NCI-H2081 (cell line): ENCODE results near the gene CNPY1.
"Not testable (repeated sequence)": the region's sequence is repeated elsewhere in the genome, so short reads cannot be mapped to it uniquely, and the experiment has no call there.

Source experiments
- DNase-seq, 2 experiments: peaks; one replicate each; lab custom pipeline; 2025; lab: John Stamatoyannopoulos, UW

The CNPY1 gene

DNA sequence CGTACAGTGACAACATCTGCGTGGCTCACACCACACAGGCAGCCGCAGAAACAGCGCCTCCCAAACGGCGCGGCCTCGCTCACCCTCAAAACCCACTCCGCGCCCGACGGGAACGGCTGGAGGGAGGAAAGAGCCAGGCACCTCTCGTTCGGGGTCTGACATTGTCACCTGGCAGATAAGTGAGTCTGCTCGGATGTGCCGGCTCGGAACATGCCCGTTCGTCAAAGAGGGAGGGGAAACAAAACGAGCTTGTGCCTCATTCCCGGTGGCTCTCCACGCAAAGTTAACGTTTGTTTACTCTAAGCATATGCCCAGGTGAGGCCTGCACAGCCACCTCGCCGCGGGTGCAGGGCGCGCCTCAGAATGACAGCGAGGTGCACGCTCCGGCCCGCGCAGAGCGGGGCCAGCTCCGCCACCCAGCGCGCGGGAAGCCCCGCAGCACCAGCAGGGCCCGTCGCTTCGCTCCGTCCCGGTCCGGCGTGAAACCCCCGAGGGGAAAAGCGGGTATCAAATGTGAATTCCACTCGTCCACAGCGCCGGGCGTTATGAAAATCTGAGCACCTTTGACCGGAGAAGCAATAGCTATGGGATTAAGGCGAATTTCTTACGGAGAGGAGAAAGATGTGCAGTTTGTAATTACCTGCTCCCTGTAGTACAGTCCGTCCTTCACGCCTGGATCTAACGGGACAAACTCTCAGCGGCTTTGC, 13.1 kb downstream of the CNPY1 start:
- DNase-seq: no peak

DNA sequence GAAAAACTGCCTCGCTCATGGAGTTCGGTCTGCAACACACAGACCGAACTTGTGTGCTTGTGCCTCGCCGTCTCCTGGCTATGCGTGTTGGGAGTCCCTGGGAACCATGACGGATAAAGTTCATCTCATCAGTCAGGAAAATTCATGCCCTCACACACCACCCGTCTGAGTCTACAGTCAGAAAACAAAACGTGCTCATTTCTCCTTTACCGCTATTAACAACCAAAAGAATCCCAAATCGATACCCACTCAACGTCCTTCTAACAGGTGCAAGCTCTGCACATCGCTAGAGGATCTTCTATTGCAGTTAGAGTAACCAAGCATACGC, 13.6 kb downstream of the CNPY1 start:
- no peak for DNase-seq

DNA sequence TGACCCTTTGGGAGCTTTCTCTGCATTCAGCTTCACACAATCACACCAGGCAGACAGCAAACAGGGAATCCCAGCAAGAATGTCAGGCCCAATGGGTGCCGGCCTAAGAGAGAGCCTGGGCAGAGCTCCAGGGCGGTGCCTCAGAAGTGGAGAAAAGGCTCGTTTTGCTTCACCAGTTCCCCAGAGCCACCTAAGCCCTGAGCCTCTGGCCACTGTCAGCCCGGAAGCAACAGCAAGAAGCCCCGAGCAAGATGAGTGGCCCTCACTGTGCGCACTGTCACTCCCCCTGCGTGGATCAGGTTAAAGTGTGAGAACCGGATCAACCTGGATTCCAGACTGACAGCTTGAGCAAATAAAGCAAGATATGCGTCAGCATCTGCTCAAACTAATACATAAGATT, 14.7 kb downstream of the CNPY1 start:
- DNase-seq: no peak

DNA sequence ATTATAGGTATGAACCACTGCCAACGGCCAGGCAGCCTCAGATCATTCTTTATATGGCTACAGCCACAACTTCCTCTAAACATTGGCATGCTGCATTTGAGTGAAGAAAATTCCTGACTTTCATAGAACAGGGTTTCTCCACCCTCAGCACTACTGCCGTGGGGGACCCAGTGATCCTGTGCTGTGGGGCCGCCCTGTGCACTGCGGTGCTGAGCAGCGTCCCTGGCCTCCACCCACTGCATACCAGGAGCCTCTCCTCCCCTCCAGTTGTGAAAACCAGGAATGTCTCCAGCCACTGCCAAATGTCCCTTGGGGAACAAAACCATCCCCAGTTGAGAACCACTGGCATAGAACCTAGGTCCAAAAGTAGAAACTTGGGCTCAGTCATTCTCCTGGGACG, 15.8 kb downstream of the CNPY1 start:
- no peak for DNase-seq

DNA sequence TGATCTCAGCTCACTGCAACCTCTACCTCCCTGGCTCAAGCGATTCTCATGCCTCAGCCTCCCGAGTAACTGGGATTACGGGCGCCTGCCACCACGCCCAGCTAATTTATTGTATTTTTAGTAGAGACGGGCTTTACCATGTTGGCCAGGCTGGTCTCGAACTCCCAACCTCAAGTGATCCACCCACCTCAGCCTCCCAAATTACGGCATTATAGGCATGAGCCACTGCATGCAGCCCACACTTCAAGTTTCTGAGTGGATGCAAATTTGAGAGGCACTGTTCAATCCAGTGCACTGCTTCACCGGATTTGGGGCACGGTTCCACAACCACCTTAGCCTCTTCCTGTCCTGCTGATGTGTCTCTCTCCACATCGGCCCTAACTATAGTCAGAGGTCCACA, 16.5 kb downstream of the CNPY1 start:
- no peak for DNase-seq

DNA sequence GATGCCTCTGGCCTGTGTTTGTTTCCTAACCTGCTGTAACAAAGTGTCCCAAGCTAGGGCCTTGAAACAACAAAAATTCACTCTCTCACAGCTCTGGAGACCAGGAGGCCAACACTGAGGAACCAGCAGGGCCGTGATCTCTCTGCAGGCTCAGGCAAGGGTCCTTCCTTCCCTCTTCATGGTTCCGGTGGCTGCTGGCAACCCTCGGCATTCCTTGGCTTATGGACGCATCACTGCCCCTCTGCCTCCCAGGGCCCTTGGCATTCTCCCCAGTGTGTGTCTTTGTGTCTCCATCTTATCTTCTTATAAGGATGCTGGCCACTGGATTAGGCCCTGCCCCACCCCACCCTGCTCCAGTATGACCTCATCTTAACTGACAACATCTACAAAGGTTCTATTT, 17.0 kb downstream of the CNPY1 start:
- no peak for DNase-seq

DNA sequence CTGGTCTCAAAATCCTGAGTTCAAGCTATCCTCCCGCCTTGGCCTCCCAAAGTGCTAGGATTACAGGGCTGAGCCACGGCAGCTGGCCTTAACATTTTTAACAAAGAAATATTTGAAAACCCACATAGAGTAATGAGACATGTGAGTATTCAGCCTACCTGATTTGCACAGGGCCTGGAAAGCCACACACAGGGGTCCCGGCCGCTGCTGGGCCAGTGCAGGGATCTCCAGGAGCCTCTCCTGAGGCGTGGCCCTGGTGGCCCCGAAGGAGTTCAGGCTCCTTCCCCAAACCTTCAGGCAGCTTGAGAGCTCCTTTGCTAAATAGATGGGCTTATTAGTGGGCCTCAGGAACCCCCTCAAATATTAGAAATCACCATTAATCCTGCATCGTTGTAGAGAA, 18.7 kb downstream of the CNPY1 start:
- no peak for DNase-seq

DNA sequence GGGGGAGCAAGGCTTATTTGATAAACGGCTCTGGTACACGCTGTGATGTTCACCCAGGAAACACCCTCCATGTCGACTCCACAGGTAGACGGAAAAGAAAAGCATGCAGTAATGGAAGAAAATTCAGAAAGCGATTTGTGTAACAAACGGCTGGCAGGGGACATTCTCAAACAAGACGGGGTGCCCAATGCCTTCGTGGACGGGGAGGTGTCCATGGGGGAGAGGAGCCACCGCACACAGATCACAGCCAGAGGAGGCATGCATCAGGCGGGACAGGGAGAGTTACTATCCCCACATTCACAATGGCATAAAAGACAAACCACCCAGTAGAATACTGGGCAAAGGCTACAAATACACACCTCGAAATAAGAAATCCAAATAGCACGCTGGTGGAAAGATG, 20.1 kb downstream of the CNPY1 start:
- no peak for DNase-seq

DNA sequence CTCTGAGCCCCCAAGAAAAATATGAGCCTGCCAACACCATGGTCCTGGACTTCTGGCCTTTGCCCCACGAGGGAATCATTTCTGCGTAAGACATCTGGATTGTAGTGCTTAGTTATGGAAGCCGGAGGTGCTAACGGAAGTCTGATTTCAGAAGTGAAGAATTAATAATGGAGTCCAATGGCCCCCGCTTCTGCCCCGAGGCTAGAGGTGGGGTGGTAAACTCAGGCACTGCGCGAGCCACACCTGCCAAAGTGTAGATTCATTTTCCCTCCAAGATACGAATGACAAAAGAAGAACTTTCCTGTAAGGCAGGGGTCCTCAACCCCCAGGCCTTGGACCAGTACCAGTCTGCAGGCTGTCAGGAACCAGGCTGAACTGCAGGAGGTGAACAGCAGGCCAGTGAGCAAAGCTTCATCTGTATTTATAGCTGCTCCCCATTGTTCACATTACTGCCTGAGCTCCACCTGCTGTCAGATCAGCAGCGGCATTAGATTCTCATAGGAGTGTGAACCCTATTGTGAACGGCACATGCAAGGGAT, 22.3 kb downstream of the CNPY1 start:
- no peak for DNase-seq

DNA sequence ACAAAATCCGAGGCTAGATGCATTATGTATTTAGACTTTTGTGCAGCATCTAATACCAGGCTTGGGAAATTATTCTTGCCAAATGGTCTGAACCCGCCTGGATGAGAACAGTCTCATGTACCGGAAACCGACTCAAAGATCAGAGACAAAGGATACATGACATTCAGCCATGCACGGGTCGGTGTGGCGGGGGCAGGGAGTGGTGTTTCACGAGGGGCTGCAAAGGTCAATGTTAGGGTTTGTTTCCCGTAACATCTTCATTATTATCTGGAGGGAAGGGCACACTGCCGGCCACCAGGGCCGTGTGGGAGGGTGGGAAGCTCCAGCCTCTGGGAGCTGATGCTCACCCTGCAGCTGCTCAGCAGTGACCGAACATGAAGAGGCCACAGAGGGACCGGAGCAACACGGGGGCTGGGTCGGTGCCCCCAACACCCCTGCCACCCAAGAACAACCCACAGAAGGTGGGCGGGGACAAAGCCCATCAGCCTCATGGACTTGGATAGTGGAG, 23.1 kb downstream of the CNPY1 start:
- no peak for DNase-seq

DNA sequence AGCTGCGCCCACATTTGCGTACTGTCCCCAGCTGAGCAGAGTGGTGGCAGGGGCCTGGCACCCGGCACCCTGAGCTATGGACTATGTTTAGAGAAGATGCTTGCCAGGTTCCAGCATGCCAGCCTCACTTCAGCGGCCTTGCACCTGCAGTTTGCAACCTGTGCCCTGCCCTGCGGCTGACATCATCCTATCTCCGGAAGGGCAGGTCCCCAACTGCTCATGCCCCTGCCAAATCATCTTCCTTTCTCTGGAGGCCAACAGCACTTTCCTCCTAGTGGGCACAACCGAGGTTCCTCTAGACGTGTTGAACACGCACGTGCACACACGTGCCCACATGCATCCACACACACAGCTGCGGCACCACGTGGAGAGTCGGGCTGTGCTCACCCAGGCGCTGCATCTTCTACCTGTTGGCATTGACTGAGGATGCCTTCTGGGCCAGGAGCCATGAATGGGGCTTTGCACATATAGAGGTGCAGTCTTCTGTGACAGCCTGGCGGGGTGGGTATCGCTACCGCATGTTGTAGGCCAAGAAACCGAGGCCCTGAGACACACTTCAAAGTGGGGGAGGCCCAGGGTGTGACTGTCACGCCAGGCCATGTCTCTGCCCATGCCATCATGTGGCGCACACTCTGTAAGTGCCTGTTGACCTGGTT, 24.5 kb downstream of the CNPY1 start:
- no peak for DNase-seq

DNA sequence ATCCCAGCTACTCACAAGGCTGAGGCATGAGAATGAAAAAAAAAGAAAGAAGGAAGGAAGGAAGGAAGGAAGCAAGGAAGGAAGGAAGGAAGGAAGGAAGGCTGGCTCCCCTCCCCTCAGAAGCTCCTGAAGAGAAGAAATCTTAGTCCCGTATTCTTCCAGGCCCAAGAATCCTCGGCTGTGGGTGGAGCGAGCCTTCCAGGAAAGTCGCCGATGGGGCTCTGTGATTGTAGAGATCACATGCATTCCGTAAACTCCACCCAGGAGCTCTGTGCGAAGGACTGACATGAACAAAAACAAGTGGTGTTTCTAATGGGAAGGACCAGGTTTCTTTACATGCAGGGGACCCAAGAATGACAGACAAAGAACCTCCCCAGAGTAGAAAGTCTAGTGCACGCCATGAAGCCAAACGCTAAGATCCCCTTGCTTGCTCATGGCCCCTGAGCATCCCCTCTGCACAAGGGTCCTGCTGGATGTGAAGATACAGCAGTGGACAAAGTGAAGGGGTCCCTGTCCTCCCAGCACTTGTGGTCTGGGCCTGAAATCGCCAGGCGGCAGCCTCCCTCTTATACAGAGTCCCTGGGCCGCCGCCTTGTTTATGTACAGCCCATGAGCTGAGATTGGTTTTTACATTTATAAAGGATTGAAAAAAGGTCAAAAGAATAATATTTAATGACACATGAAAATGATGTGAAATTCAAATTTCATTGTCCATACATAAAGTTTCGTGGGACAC, 25.2 kb downstream of the CNPY1 start:
- no peak for DNase-seq

DNA sequence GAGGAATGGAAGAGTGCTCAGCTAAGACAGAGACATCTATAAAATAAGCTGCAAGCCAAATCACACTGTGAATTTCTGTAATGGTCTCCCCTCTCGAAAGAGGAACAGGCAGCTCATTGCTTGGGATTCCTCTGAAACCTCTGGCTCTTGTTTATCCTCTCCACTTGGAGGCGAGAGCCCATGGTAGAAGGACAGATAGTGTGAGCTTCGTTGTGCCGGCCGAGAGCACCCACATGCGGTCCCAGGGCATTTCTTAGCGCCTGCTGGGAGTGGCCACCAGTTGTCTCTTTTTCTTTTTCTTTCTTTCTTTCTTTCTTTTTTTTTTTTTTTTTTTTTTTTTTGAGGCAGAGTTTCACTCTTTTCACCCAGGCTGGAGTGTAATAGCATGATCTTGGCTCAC, 26.2 kb downstream of the CNPY1 start:
- no peak for DNase-seq

DNA sequence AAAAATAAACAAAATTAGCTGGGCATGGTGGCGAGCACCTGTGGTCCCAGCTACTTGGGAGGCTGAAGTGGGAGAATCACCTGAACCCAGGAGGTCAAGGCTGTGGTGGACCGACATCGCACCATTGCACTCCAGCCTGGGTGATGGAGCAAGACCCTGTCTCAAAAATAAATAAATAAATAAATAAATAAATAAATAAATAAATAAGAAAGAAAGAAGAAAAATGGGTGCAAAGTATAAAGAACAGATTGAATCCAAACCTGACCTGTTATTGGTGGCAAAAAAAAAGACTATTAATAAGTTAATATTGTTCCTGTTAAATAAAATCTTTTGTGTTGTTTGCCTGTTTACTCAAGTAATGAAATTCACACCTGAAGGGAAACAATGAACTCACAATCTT, 27.0 kb downstream of the CNPY1 start:
- not testable (repeated sequence) for DNase-seq

DNA sequence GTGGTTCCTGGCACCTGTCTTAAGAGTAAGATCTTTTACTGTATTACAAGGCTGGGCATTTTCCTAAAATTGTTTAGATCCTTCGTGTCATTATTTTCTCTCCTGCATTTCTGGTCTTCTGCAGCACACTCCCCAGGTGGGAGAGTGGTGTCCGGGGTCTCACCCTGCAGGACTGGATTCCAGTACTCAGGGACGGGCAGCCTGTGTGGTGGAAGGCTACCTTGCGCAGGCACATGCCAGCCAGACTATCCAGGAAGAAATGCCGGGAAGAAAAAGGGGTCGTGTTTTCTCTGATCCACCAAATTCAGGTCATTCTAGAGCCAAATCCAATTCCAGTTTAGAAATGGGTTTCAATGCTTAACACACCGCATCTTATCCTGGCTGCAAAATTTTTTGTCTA, 27.7 kb downstream of the CNPY1 start:
- DNase-seq: no peak

DNA sequence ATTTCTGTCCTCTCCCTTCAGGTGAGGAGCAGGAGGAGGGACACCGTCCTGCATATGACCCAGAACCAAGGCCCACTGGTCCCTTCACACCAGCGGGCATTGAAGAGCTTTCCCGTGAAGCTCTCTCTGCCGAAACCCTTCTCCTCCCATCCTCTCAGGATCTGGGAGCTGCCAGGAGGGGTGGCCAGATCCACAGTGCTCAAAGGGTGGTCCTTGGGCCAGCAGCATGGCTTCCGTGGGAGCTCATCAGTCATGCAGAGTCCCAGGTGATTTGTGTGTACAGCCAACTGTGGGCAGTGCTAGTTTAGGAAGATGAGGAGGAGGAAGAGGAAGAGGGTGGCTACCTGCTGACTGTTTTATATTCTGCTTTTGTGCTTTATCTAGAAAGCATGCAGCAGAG, 28.4 kb downstream of the CNPY1 start:
- DNase-seq: no peak

DNA sequence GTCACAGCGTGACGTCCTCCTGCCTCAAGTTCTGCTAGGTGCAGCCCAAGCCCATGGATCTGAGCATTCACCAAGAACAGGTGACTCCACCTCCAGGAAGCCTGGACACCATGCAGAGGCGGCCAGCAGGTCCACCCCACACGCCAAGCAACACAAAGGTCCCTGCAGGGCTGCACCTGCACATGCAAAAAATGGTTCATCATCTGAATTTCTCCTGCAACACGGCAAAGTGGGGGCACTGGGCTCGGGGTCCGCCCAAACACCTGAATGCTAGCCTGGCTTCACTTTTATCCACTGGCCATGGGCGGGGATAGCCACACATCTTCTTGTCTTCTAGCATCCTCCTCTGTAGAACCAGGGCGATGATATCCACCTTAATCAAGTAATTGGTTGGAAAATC, 28.9 kb downstream of the CNPY1 start:
- DNase-seq: no peak

DNA sequence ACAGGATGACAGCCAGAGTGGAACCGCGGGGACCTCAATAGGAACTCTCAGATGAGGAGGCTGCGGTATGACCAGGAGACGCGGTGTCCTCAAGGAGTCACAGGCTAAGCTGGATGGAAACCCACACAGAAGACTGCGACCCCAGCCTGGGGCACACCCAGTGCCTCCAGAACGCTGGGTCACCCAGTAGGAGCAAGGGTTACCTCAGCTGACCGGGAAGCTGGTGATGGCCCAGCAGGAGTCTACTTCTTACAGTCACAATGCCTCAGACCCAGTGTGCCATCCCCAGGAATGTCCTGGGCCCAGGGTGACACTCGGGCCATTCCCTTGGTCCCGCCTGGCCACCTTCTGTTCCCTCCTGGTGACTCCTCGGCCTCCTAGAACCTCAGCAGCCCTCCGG, 29.9 kb downstream of the CNPY1 start:
- no peak for DNase-seq

DNA sequence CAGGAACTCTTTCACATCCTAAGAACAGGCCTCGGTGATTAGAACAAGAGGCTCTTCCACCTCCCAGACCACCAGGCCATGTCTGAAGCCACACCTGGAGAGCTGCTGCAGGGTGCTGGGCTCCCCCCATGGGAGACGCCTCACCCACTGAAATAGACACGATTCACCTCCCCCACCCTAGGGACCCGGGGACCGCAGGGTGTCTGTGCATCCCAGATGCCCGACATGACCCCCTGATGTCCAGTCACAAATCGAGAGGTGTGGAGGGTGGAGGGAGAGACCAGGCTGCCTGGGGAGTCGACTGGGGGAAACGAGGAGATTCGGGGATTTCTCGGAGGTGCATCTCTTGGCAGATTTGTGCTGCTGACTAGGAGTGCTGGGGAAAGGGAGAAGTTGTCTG, 31.0 kb downstream of the CNPY1 start:
- no peak for DNase-seq

DNA sequence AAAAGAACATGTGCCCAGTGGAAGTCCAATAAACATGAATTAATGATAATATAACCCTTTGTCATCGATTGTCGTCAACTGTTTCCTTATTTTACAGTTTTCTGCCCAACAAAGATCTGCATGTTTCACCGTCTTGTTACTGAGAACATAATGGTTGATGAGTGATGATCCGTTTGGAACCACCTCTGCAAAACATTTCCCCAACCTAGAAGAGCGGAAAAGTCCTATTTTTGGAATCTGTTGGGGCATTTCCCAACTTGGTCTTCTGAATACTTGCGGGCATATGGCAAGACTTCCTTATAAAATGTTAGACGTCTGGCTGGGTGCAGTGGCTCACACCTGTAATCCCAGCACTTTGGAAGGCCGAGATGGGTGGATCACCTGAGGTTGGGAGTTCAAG, 32.1 kb downstream of the CNPY1 start:
- DNase-seq: no peak

DNA sequence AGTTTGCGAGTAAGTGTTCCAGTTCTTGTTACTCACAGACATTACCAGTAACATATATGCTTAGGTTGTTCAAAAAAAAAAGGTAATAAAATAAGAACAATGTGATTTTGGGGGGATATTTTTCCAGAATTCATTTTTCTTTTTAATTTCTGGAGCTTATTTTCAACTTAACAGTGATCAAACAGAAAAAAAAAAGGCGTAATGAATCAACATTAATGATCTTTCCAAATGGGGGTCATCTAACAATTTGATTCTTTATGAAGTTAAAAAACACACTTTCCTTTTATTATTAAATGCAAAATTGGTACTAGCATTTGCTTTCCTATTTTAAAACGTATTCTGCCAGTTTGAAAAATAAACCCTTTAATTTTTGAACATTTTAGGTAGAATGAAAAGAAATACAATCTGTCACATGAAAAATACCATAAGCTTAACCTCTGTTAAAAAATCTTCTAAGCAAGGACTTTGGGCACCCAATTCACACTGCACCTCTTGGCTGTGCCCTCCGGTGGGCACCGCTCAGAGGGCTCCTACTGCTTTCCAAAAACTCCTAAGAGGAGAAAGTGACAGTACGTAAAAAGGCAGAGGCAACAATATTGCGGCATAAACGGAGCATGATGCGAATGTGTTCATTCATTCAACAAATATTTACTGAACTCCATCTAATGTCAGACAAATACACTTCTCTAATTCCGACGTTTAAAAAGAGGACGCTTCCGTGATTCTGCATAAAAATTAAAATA, 32.6 kb downstream of the CNPY1 start:
- no peak for DNase-seq

DNA sequence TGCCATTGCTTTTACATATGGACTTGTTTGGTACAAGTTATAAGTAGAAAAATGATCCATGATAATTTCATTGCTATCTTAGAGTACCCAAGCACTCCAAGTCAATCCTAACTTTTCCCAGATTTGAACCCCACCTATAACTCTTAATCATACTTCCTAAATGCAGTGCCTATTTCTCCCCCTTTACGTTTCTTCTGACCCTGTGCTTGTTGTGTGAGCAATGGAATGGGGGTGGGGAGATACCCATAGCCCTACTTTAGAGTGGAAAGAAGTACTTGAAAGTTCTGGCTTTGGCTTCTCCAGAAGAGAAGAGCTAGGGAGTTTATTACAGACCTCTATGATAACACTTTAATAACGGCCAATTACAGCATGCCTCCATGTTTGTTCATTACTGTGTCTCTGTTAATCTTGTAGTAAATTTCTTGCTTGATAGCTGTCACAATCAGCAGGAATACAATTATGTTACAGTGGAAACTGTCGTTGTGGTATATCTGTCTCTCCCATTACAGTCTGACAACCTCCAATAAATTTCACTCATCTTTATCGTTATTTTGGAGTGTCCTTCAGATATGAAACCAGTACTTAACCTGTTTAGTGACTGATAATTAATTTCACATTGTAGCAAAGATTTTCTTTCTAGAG, 34.0 kb downstream of the CNPY1 start:
- DNase-seq: no peak
